CD4-positive, CD25-positive, alpha-beta regulatory T cell (primary cell): ENCODE measurements around the gene HPSE. TPM values are rescaled to one million over a fixed set of nuclear protein-coding genes. Genes with fewer than 3 reads are reported as not detected.

Source experiments
- polyA plus RNA-seq, 4 donors: library from polyadenylated mRNA; unstranded; fragments of 300-500 nt; fragmentation: Illumina TruSeq; gene quantifications; one replicate each; pipeline ENCODE4 v1.2.3, GENCODE V29; 2021
- total RNA-seq: library from RNA; stranded (reverse); gene quantifications from one replicate; pipeline ENCODE4 v1.2.3, GENCODE V29; 2022

The HPSE gene
- total and polyA plus RNA-seq, 5 donors from 2014 or later, result 8.3 to 14.0 (median 9.7) TPM

Other genes starting within 250 kb of the HPSE start
- 70.0 TPM for gene PLAC8, start 220.1 kb downstream of the HPSE start, total RNA-seq
- gene PLAC8, start 220.1 kb downstream of the HPSE start, polyA plus RNA-seq, result 100 to 1,000 TPM; 128 to 236 (median 189) TPM
- gene COQ2, start 50.0 kb downstream of the HPSE start, total RNA-seq, result 3.9 TPM
- 1 to 10 TPM; 5.8 to 8.8 (median 8.1) TPM for gene COQ2, start 50.0 kb downstream of the HPSE start, polyA plus RNA-seq
- gene HELQ, start 121.0 kb upstream of the HPSE start, total RNA-seq, result 35.8 TPM
- 10 to 100 TPM; 23.8 to 37.8 (median 25.8) TPM for gene HELQ, start 121.0 kb upstream of the HPSE start, polyA plus RNA-seq
- 22.9 TPM for gene MRPS18C, start 121.2 kb upstream of the HPSE start, total RNA-seq
- gene MRPS18C, start 121.2 kb upstream of the HPSE start, polyA plus RNA-seq, result 10 to 100 TPM; 66.8 to 99.3 (median 84.0) TPM
- gene ABRAXAS1, start 150.3 kb upstream of the HPSE start, total RNA-seq, result 16.3 TPM
- 10 to 100 TPM; 10.0 to 18.7 (median 12.5) TPM for gene ABRAXAS1, start 150.3 kb upstream of the HPSE start, polyA plus RNA-seq
- 2.4 TPM for gene GPAT3, start 201.3 kb upstream of the HPSE start, total RNA-seq
- 1 to 10 TPM; 2.5 to 6.7 (median 3.7) TPM for gene GPAT3, start 201.3 kb upstream of the HPSE start, polyA plus RNA-seq